Coronary artery (tissue), 2 donors: ENCODE measurements around the gene DOK7.

ENCODE experiments used
- DNase-seq: peaks from one replicate; pipeline ENCODE4 v3.0.0-alpha.2; 2017; ENCODE audit warnings: low spot score
- H3K27ac ChIP-seq, 2 donors: fragments of 200-600 bp; sonication (generic); one replicate each; pipeline ENCODE4 v1.5.1; 2016 to 2019
- H3K4me3 ChIP-seq: fragments of 200-600 bp; sonication (generic); 2 replicates; pipeline ENCODE4 v1.5.1; 2016; ENCODE audit warnings: mild to moderate bottlenecking, moderate library complexity
- TF ChIP-seq, protein P1 (sequence below): fragments of 200-600 bp; sonication (generic); IDR thresholded peaks from one replicate; pipeline ENCODE4 v1.5.1; 2019; ENCODE audit warnings: antibody characterized with exemption

DOK7 gene

DNA sequence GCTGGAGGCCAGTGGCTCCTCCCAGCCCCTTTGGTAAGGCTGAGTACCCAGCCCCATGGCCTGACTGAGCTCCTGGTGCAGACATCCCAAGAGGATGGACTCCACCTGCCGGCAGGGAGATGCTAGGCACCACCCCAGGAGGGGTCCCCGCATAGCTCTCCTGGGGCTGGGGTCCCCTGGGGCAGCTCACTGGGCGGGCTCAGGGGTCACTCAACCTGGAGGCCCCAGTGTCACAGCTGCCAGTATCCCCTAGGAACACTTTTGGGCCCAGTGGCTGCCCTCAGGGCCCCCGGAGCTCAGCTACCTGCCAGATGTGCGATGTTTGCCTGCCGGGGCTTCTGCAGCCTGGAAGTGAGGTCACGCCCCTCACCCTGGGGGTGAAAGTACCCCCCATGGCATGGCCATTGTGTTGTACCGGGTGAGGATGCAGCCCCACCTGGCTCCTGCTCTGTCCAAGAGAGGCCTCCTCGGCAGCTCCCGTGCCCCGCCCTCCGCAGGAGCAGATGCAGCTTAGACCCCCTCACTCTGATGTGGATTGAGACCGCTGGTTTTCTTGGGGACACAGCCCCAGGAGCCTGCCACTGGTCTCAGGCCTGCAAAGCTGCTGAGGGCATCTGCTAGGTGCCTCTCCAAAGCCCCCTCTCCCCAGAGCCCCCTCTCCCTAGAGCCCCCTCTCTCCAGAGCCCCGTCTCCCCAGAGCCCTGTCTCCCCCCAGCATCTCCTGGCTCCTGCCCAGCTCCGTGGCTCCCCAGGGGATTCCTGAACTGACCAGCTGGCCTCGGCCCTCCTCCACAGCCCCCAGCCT is 28.0 kb upstream of the DOK7 start:
- no peak overlapping the region for H3K27ac ChIP-seq
- DNase-seq: no peak

DNA sequence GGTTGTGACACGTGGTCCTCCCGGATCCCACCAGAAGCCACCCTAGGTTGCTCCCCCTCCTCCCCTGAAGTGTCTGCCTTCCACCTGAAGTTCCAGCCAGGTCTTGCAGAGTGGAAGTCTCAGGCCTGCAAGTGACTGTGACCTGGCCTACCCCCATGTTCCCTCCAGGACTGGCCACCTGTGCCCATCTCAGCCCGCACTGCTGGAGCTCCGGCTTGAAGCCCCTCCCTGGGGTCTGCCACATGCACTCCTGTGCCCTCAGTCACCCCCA is 27.5 kb upstream of the DOK7 start:
- no peak for DNase-seq
- TF ChIP-seq, protein P1, sequence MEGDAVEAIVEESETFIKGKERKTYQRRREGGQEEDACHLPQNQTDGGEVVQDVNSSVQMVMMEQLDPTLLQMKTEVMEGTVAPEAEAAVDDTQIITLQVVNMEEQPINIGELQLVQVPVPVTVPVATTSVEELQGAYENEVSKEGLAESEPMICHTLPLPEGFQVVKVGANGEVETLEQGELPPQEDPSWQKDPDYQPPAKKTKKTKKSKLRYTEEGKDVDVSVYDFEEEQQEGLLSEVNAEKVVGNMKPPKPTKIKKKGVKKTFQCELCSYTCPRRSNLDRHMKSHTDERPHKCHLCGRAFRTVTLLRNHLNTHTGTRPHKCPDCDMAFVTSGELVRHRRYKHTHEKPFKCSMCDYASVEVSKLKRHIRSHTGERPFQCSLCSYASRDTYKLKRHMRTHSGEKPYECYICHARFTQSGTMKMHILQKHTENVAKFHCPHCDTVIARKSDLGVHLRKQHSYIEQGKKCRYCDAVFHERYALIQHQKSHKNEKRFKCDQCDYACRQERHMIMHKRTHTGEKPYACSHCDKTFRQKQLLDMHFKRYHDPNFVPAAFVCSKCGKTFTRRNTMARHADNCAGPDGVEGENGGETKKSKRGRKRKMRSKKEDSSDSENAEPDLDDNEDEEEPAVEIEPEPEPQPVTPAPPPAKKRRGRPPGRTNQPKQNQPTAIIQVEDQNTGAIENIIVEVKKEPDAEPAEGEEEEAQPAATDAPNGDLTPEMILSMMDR: no peak
- Histone ChIP-seq H3K4me3 (no peak overlapping the region), H3K27ac (no peak overlapping the region)

More for the DNA sequence above, 28.0 kb upstream of the DOK7 start:
- TF ChIP-seq, protein P1: no peak
- no peak overlapping the region for H3K4me3 ChIP-seq

DNA sequence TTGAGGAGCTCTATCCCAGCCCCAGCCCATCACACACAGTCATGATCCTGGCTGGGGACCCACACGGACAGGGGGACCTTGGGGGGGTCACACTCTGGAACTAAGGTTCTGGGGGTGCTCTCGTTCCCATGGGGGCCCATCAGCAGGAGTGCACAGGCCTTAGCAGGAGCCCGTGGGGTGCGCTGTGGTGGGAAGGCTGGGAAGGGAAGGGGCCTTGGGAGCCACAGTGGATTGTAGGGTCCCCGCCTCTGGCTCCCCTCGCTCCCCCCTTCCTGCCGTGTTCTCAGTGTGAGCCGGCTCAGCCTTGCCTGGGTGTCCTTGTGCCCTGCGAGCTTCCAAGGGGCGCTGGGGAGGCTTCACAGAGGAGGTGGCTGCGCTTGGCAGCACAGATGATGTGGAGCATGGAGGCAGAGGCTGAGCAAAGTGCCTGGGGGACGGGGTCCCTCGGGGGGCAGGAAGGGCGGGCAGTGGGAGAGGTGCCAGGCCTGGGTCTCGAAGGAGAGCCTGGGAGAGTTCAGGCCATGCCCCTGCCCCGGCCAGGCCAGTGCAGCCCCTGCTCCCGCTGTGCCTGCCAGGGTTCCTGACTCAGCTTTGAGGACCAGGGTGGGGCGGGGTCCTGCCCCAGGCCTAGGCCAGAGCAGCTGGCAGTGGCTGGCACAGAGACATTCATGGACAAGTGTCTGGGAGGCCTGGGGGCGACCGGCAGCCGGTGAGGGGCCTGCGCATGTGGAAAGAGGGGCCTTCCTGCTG is 26.9 kb upstream of the DOK7 start:
- H3K27ac ChIP-seq: no peak overlapping the region

DNA sequence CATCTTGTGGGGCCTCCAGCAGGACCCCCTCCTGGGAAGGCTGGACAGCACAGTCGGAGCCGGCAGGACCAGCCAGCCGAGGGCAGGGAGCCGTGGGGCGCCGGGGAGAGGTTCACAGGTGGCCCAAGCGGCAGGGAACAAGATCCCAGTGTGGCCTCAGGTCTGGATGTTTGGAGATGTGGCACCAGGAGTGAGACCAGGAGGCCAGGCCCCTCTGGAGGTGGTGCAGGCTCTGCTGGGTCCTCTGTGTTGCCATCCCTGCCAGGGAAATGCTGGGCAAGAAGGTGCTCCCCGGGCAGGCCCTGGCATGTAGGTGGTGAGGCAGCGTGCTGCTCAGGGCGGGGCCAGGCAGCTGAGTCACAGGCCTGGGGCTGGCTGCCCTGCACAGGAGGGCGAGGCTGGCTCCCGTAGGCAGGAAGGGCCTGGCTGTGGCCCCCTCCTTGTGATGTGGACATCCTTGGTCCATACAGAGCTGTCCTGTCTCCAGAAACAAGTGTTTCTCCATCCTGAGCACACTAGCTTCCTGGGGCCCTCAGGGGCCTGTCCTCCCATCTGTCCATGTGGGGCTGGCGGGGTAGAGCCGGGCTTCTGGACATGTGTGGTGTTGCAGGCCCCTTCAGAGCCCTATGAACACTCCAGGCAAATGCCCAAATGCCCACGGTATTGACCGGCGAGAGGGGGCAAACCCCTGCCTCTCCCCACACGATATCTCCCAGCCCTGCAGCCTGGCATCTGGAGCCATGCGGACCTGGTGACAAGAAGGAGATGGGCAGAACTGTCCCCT is 26.1 kb upstream of the DOK7 start:
- no peak for DNase-seq
- TF ChIP-seq, protein P1: no peak
- no peak overlapping the region for H3K27ac ChIP-seq
- H3K4me3 ChIP-seq: no peak overlapping the region

More for the DNA sequence above, 26.9 kb upstream of the DOK7 start:
- TF ChIP-seq, protein P1: no peak
- H3K4me3 ChIP-seq: no peak overlapping the region
- DNase-seq: no peak

DNA sequence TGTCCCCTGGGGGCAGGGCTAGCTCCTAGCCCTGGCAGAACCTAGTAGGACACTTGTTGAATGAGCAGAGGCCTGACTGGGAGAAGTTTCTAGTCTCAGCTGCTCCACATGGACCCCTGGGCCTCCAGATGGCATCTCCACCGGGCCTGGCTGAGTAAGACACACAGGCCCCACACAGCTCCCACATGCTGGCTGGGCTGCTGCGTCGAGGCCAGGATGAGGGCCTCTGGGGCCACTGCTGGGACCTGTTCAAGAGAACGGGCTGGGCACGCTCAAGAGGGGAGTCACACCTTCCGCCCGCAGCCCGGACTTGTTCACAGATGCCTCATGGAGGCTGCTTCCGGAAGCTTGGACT is 25.5 kb upstream of the DOK7 start:
- TF ChIP-seq, protein P1: no peak
- H3K27ac ChIP-seq: no peak overlapping the region
- DNase-seq: no peak
- no peak overlapping the region for H3K4me3 ChIP-seq

DNA sequence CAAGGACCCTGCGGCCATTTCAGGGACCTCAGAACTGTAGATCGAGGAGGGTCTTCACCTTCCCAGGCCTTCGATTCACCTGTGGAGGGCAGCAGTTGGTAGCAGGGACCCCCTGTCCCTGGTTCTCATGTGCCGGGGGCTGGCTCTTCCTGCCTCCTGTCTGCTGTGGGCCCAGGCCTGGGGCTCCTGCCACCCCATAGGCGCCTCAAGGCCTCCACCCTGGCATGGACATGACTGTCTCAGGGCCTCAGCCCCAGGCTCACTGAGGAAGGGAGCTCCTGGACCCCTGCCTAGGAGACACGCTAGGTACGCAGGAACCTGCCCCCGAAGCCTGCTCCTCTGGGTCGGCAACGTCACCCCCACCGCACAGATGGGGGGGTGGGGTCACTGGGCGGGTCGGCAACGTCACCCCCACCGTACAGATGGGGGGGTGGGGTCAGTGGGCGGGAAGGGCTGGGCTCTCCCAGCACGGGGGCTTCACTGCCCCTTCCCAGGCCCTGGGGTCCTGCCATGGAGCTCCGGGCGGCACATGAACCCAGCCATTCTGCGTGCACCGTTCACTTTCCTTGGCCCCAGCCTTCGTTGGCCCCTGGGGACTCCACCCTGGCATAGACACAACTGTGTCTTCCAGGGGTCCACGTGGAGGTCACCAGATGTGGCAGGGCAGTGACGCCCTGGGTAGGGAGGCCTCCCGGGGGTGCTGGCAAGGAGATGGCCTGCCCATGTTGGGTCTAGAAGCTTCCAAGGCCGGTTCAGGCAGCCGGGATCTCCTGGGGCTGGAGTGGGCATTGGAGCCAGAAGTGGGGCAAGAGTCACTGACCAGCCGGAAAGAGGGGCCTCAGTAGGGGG is 24.9 kb upstream of the DOK7 start:
- no peak for DNase-seq
- H3K4me3 ChIP-seq: no peak overlapping the region
- TF ChIP-seq, protein P1: no peak
- H3K27ac ChIP-seq: no peak overlapping the region
